ENCODE results near the gene PRKCA. TPM values are rescaled to one million over a fixed set of nuclear protein-coding genes. Genes with fewer than 3 reads are reported as not detected.

Gene PRKCA
- total and polyA plus RNA-seq, 2 donors (not counting 3 experiments of a cell fraction or from before 2014, with no cell fraction given): 7.5 to 34.2 TPM

- dilution Hi-C loops (cut with MboI; ENCODE audit: extremely low pct_ligation_motif_present, low sequenced_read_pairs) (no loop called here), intact Hi-C loops (cut with micrococcal nuclease) (no loop called here)
- no peaks in the 10 kb centered on the region for H3K4me1 ChIP-seq (ENCODE audit: control insufficient read depth, extremely low read depth, insufficient read depth, low read length)
- no peaks in the 10 kb centered on the region for H4K20me1 ChIP-seq (replicated peaks; ENCODE audit: control insufficient read depth, extremely low read depth, insufficient read depth, low read length)
- no peak for FAIRE-seq
- H2AFZ ChIP-seq (ENCODE audit: low read depth, low read length): no peak overlapping the region
- no peak overlapping the region for H3K27ac ChIP-seq (ENCODE audit: insufficient read depth, low read depth, low read length)
- TF ChIP-seq POLR2A (IDR thresholded peaks at IDR 0.05; ENCODE audit: low read depth, low read length): no peak
- TF ChIP-seq EZH2 (IDR thresholded peaks at IDR 0.05; ENCODE audit: borderline replicate concordance, low read depth, low read length, severe bottlenecking): no peak
- TF ChIP-seq FOS (IDR thresholded peaks at IDR 0.05; ENCODE audit: borderline replicate concordance, insufficient read depth, low read length): no peak
- no peak for TF ChIP-seq MAX (IDR thresholded peaks at IDR 0.05; ENCODE audit: insufficient read depth, insufficient read length)
- no peak for TF ChIP-seq JUN (IDR thresholded peaks at IDR 0.05; ENCODE audit: borderline replicate concordance, insufficient read depth, insufficient read length, low read depth)
- no peak for TF ChIP-seq GATA2 (IDR thresholded peaks at IDR 0.05; ENCODE audit: insufficient read depth, insufficient read length, low read depth, low read length)
- no peaks in the 10 kb centered on the region for H3K9me3 ChIP-seq (replicated peaks; ENCODE audit: control insufficient read depth, insufficient read depth, low read length)
- no peaks in the 10 kb centered on the region for H3K9me1 ChIP-seq (replicated peaks; ENCODE audit: control insufficient read depth, extremely low read depth, insufficient read depth, low read length)
- H3K9ac ChIP-seq (replicated peaks; ENCODE audit: extremely low read depth, insufficient read depth, low read length): no peak overlapping the region
- H3K4me3 ChIP-seq (replicated peaks in 1 of 3; ENCODE audit: insufficient read depth in 1 of 3, low read depth in 1 of 3, low read length in 3 of 3): no peak overlapping the region
- no peaks in the 10 kb centered on the region for H3K27me3 ChIP-seq (ENCODE audit: control insufficient read depth in 2 of 2, insufficient read depth in 2 of 2, low read length in 2 of 2)
- ChIA-PET POLR2A (no interaction called here), CTCF (interaction anchor here (0.7 to 1.2 kb wide), 5 partner anchors 8 to 68 kb away, joined by 3 to 5 read pairs (median 3); no protein-coding TSS in a partner anchor)
- H3K4me2 ChIP-seq (ENCODE audit: insufficient read depth, low read length): no peak overlapping the region
- DNase-seq (ENCODE audit: low read depth, low spot score): no peak
- no TSS peak for BruUV-seq (replicated peaks)
- H3K36me3 ChIP-seq (ENCODE audit: control insufficient read depth in 2 of 2, extremely low read depth in 1 of 2, insufficient read depth in 2 of 2, low read length in 2 of 2): no peaks in the 10 kb centered on the region
- H3K79me2 ChIP-seq (ENCODE audit: control insufficient read depth, insufficient read depth, low read length): peaks cover 12% of the 10 kb centered on the region
Observed at GRCh38 chr17:66381701-66382362, 79.4 kb downstream of the PRKCA start.

GRCh38 chr17:66383333-66383732, 80.9 kb downstream of the PRKCA start:
- H3K4me1 ChIP-seq (ENCODE audit: control insufficient read depth, extremely low read depth, insufficient read depth, low read length): no peaks in the 10 kb centered on the region
- no peaks in the 10 kb centered on the region for H3K9me3 ChIP-seq (replicated peaks; ENCODE audit: control insufficient read depth, insufficient read depth, low read length)
- no peaks in the 10 kb centered on the region for H3K9me1 ChIP-seq (replicated peaks; ENCODE audit: control insufficient read depth, extremely low read depth, insufficient read depth, low read length)
- CTCF ChIA-PET: no interaction called here
- peaks cover 12% of the 10 kb centered on the region for H3K79me2 ChIP-seq (ENCODE audit: control insufficient read depth, insufficient read depth, low read length)
- H2AFZ ChIP-seq (ENCODE audit: low read depth, low read length): no peak overlapping the region
- H3K4me2 ChIP-seq (ENCODE audit: insufficient read depth, low read length): no peak overlapping the region
- H4K20me1 ChIP-seq (replicated peaks; ENCODE audit: control insufficient read depth, extremely low read depth, insufficient read depth, low read length): no peaks in the 10 kb centered on the region
- no peak for DNase-seq (ENCODE audit: low read depth, low spot score)
- dilution Hi-C loops (cut with MboI; ENCODE audit: extremely low pct_ligation_motif_present, low sequenced_read_pairs) (no loop called here), intact Hi-C loops (cut with micrococcal nuclease) (no loop called here)
- POLR2A ChIA-PET: no interaction called here
- H3K9ac ChIP-seq (replicated peaks; ENCODE audit: extremely low read depth, insufficient read depth, low read length): no peak overlapping the region
- H3K36me3 ChIP-seq (ENCODE audit: control insufficient read depth in 2 of 2, extremely low read depth in 1 of 2, insufficient read depth in 2 of 2, low read length in 2 of 2): no peaks in the 10 kb centered on the region
- no peaks in the 10 kb centered on the region for H3K27me3 ChIP-seq (ENCODE audit: control insufficient read depth in 2 of 2, insufficient read depth in 2 of 2, low read length in 2 of 2)
- TF ChIP-seq FOS (IDR thresholded peaks at IDR 0.05; ENCODE audit: borderline replicate concordance, insufficient read depth, low read length): no peak
- TF ChIP-seq CTCF (IDR thresholded peaks at IDR 0.05; ENCODE audit: extremely low read depth in 1 of 2, insufficient read depth in 1 of 2, low read depth in 1 of 2, low read length in 2 of 2): no peak
- no peak for TF ChIP-seq EZH2 (IDR thresholded peaks at IDR 0.05; ENCODE audit: borderline replicate concordance, low read depth, low read length, severe bottlenecking)
- no peak for TF ChIP-seq GATA2 (IDR thresholded peaks at IDR 0.05; ENCODE audit: insufficient read depth, insufficient read length, low read depth, low read length)
- TF ChIP-seq POLR2A (IDR thresholded peaks at IDR 0.05; ENCODE audit: low read depth, low read length): no peak
- TF ChIP-seq MAX (IDR thresholded peaks at IDR 0.05; ENCODE audit: insufficient read depth, insufficient read length): no peak
- H3K27ac ChIP-seq (ENCODE audit: insufficient read depth, low read depth, low read length): no peak overlapping the region
- no peak overlapping the region for H3K4me3 ChIP-seq (replicated peaks in 1 of 3; ENCODE audit: insufficient read depth in 1 of 3, low read depth in 1 of 3, low read length in 3 of 3)
- no peak for FAIRE-seq
- no TSS peak for BruUV-seq (replicated peaks)

Data from endothelial cell of umbilical vein (primary cell).